Neural crest cell (in vitro differentiated cells): ENCODE measurements around the gene GPAT2. TPM values are rescaled to one million over a fixed set of nuclear protein-coding genes. Genes with fewer than 3 reads are reported as not detected.
"Not testable (repeated sequence)": the region's sequence is repeated elsewhere in the genome, so short reads cannot be mapped to it uniquely, and the experiment has no call there.

Experiments
- DNase-seq: peaks from one replicate; pipeline ENCODE4 v3.0.0; 2021; ENCODE audit warnings: low read depth, mixed read lengths, low spot score
- H3K27ac Mint-ChIP-seq: one replicate; pipeline ENCODE4 v1.8.0; 2021; ENCODE audit warnings: mild to moderate bottlenecking, mixed read lengths; ENCODE audit not compliant: unreplicated experiment
- H3K27me3 Mint-ChIP-seq: 2 replicates; pipeline ENCODE4 v1.8.0; 2021; ENCODE audit warnings: low read depth, mild to moderate bottlenecking, mixed read lengths
- H3K36me3 Mint-ChIP-seq: 2 replicates; pipeline ENCODE4 v1.8.0; 2021; ENCODE audit warnings: low read depth, mild to moderate bottlenecking, mixed read lengths
- H3K4me1 Mint-ChIP-seq: 2 replicates; pipeline ENCODE4 v1.8.0; 2021; ENCODE audit warnings: mixed read lengths
- H3K4me3 Mint-ChIP-seq: one replicate; pipeline ENCODE4 v1.8.0; 2021; ENCODE audit warnings: mild to moderate bottlenecking, mixed read lengths
- H3K9me3 Mint-ChIP-seq: 2 replicates; pipeline ENCODE4 v1.8.0; 2021; ENCODE audit warnings: mixed read lengths
- long read RNA-seq: library from polyadenylated mRNA; unstranded; transcript quantifications from one replicate; pipeline ENCODE4 v2.0.0, GENCODE V29; 2020
- total RNA-seq: library from RNA; stranded (reverse); gene quantifications from 2 replicates; pipeline ENCODE4 v1.2.1, GENCODE V29; 2021
- TF ChIP-seq, protein P1 (sequence below): fragments of 200-600 bp; sonication (generic); conservative IDR thresholded peaks from 2 replicates; pipeline ENCODE4 v1.5.0; 2021; ENCODE audit warnings: antibody characterized with exemption, mild to moderate bottlenecking

The GPAT2 gene, protein sequence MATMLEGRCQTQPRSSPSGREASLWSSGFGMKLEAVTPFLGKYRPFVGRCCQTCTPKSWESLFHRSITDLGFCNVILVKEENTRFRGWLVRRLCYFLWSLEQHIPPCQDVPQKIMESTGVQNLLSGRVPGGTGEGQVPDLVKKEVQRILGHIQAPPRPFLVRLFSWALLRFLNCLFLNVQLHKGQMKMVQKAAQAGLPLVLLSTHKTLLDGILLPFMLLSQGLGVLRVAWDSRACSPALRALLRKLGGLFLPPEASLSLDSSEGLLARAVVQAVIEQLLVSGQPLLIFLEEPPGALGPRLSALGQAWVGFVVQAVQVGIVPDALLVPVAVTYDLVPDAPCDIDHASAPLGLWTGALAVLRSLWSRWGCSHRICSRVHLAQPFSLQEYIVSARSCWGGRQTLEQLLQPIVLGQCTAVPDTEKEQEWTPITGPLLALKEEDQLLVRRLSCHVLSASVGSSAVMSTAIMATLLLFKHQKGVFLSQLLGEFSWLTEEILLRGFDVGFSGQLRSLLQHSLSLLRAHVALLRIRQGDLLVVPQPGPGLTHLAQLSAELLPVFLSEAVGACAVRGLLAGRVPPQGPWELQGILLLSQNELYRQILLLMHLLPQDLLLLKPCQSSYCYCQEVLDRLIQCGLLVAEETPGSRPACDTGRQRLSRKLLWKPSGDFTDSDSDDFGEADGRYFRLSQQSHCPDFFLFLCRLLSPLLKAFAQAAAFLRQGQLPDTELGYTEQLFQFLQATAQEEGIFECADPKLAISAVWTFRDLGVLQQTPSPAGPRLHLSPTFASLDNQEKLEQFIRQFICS
- not detected in 2 replicates for total RNA-seq
- long read RNA-seq: 0 reads

DNA sequence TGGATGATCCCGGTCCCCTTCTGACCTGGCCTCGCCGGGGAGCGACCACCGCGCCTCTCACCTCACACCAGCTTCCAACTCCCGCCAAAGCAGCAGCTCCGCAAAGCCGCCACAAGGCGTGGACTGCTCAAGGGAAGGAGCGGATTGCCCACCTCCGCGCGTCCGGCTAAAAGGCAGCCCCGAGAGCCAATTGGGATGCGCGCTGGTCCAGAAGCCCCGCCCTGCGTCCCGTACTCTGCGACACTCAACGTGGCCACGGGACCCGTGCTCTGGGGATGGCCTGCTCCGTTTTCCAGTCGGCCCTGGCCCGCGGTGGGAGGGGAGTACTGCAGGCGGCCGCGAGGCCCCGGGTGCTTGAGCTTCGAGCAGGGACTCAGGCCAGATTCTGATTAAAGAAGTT, at the start of gene GPAT2:
TSS of gene GPAT2 (minus strand) at position 125 of the 400 bp plus-strand sequence. CDS start 2,557 bp downstream, outside the sequence.
- H3K4me1 Mint-ChIP-seq, DNase-seq, H3K9me3 Mint-ChIP-seq, H3K27ac Mint-ChIP-seq, H3K27me3 Mint-ChIP-seq, H3K4me3 Mint-ChIP-seq, H3K36me3 Mint-ChIP-seq: not testable (repeated sequence)

DNA sequence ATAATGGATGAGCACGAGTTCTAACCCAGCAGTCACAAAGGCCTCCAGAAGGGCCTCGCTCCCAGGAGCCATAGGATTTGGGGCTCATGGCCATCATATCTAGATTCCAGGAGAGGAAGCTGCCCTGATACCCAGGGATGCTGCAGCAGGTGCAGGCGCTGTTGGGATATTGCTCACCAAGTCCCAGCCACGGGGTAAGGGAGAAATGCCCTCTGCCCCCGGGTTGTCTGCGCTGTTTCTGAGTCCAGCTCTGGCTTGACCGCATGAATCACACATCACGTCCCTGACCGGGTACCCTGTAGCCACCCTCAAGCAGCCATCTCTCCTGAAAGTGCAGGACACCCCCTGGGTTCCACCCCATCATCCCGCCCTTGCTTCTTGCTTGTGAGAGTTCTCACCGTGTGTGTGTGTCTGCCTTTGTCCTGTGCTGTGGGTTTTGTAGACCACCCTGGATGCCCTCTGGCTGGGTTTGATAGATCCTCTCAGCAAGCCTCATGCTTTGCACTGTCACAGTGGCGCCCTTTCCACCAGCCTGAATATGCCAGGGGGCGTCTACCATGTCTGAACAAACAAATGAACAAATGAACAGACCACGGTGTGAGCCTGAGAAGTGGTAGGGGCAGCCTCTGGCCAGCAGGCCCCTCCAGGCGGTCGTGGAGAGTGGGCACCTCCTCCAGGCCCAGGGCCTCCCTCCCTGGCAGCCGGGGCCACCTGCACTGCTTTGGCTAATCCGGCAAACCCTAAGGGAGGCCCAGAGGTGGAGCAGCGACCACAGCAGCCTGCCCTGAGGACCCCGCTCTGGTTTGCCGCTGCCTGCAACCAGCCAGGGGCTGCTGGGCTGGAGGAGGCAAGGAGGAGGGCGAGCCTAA, 49.5 kb upstream of the GPAT2 start:
- Mint-ChIP-seq H3K36me3 (no peaks in the 10 kb centered on the region), H3K4me1 (peaks cover 5% of the 10 kb centered on the region), H3K27ac (no peak overlapping the region), H3K27me3 (no peaks in the 10 kb centered on the region), H3K9me3 (peaks cover 2% of the 10 kb centered on the region), H3K4me3 (no peak overlapping the region)
- no peak for DNase-seq
- TF ChIP-seq, protein P1, sequence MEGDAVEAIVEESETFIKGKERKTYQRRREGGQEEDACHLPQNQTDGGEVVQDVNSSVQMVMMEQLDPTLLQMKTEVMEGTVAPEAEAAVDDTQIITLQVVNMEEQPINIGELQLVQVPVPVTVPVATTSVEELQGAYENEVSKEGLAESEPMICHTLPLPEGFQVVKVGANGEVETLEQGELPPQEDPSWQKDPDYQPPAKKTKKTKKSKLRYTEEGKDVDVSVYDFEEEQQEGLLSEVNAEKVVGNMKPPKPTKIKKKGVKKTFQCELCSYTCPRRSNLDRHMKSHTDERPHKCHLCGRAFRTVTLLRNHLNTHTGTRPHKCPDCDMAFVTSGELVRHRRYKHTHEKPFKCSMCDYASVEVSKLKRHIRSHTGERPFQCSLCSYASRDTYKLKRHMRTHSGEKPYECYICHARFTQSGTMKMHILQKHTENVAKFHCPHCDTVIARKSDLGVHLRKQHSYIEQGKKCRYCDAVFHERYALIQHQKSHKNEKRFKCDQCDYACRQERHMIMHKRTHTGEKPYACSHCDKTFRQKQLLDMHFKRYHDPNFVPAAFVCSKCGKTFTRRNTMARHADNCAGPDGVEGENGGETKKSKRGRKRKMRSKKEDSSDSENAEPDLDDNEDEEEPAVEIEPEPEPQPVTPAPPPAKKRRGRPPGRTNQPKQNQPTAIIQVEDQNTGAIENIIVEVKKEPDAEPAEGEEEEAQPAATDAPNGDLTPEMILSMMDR: no peak

DNA sequence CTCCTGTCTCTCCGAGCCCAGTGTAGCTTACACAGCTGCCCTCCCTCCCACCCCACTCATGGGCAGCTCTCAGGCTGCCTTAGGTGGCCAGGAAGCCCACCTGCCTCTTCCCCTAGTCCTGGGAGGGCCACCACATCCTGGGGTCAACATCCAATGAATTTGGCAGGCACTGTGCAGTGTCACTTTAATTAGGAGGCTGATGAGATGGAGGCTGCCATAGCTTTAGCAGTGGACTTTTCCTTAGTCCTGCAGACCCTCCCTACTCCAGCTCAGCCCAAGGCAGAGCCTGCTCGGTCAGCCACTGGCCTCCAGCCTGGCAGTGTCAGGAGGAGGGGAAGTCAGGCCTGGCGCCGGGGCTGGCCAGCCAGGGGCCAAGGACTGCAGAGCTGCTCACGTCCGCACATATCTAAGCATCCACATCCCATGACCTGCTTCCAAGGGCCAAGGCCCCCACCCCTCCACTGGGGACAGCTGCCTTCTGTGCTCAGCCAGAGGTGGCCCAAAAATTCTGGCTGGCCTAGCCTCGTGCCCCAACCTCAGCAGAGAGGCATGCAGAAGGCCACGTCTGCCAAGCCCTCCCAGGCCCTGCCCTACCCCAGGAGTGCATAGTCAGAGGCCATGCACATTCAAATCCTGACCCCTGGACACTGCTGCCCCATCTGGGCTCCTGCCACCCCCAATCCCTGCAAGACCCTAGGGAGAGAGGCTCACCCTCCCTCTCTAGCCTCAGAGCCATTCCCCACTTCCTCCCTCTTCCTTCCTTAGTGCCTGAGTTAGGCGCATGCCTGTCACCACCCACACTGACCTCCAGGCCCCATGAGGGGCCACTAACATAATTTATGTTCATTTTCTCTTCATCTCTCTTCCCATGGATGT, 48.6 kb upstream of the GPAT2 start:
- Mint-ChIP-seq H3K4me1 (peaks cover 5% of the 10 kb centered on the region), H3K27me3 (no peaks in the 10 kb centered on the region), H3K36me3 (no peaks in the 10 kb centered on the region), H3K9me3 (peaks cover 2% of the 10 kb centered on the region), H3K27ac (no peak overlapping the region), H3K4me3 (no peak overlapping the region)
- DNase-seq: no peak
- TF ChIP-seq, protein P1: no peak

DNA sequence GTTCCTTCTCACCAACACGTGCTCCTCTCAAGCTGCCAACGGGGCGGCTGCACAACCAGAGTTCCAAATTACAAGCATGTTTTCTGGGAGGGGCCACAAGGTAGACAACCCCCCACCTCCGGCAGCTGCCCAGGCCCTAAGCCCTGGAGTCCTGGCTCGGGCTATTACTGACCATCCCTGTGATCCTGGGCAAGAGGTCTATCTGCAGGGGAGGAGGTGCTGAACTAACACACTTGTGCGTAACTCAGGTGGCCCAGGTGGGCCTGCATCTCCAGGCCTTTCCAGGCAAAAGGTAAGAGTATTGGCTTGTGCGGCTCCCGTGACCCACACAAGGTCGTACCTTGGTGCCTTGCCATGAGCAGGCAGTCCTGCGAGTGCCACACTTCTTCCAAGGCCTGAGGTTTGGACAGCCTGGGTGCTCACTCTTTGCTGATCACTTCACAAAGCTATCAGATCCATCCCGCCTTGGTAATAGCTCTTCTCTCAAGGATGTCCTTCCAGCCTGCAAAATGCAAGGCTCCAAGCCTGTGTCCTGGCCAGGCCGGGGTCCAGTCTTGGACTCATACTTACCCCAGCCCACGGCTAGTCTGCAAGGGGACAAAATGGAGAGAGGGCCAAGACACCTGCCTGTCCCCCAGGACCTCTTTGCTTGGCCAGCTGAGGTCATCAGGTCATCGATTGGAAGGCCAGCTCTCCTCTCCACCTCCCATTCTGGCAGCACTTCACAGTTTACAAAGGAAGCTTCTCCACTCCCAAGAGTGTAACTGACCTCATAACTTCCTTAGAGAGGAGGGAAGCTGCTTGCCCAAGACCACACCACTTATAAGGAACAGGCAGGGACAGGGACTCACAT, 47.7 kb upstream of the GPAT2 start:
- no peak for DNase-seq
- Mint-ChIP-seq H3K9me3 (peaks cover 4% of the 10 kb centered on the region), H3K27me3 (no peaks in the 10 kb centered on the region), H3K27ac (no peak overlapping the region), H3K36me3 (no peaks in the 10 kb centered on the region), H3K4me3 (no peak overlapping the region), H3K4me1 (peaks cover 5% of the 10 kb centered on the region)
- TF ChIP-seq, protein P1: no peak

DNA sequence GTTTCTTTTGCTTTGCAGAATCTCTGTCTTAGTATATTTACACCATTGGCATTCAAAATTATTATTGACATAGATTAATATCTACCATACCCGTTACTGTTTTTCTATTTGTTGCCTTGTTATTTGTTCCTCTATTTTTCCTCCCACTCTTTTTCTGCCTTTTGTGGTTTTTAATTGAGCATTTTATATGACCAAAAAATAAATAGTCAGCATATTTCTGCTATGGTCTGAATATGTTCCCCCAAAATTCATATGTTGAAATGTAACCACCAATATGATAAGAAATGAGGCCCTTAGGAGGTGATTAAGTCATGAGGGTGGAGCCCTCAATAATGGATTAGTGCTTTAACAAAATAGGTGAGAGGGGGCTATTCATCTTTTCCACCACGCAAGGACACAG, 46.3 kb upstream of the GPAT2 start:
- H3K27me3 Mint-ChIP-seq: no peaks in the 10 kb centered on the region
- H3K4me3 Mint-ChIP-seq: no peak overlapping the region
- H3K36me3 Mint-ChIP-seq: no peaks in the 10 kb centered on the region
- peaks cover 5% of the 10 kb centered on the region for H3K4me1 Mint-ChIP-seq
- H3K27ac Mint-ChIP-seq: no peak overlapping the region
- peaks cover 4% of the 10 kb centered on the region for H3K9me3 Mint-ChIP-seq
- no peak for DNase-seq
- TF ChIP-seq, protein P1: no peak
